HCT116 (cell line): Measurements from ENCODE around the gene SLC25A12. TPM values are rescaled to one million over a fixed set of nuclear protein-coding genes. Genes with fewer than 3 reads are reported as not detected.
"Not testable (repeated sequence)": the region's sequence is repeated elsewhere in the genome, so short reads cannot be mapped to it uniquely, and the experiment has no call there.

ENCODE experiments used
- ATAC-seq: fragments of 200-7000 bp; cut with Tn5 transposase; 2 replicates; pipeline ENCODE4 v1.9.1; 2020; ENCODE audit warnings: mild to moderate bottlenecking, moderate library complexity
- BruUV-seq: library from RNA; stranded (reverse); fragments of 400-500 nt; replicated peaks from 2 replicates; lab custom pipeline; 2021; lab: Mats Ljungman, UMichigan
- CTCF ChIA-PET: fragments of 300-600 bp; sonication (Branson Sonifier 250); formaldehyde crosslinking; loops from one replicate; lab custom pipeline; 2021; ENCODE audit warnings: antibody characterized with exemption; lab: Charles Lee
- POLR2A ChIA-PET: fragments of 300-600, 350-600 bp; sonication (Branson Sonifier 250); formaldehyde crosslinking; loops from one replicate; lab custom pipeline; 2021; ENCODE audit warnings: antibody characterized with exemption; lab: Charles Lee
- RAD21 ChIA-PET, 2 experiments: fragments of 300-600 bp; sonication (Branson Sonifier 250); formaldehyde crosslinking; loops; one replicate each; lab custom pipeline; 2023; ENCODE audit warnings: low total read pairs in 2 of 2; ENCODE audit not compliant: uncharacterized antibody in 2 of 2, unreplicated experiment in 2 of 2, low non-redundant PET in 1 of 2; lab: Charles Lee
- DNase-seq: peaks from one replicate; pipeline ENCODE4 v3.0.0-alpha.2; 2010; ENCODE audit warnings: low read depth, low spot score
- H2AFZ ChIP-seq: fragments of 200-600 bp; shearing (Covaris generic), sonication (generic); 2 replicates; pipeline ENCODE4 v1.6.1; 2017; ENCODE audit warnings: low read depth, mixed run types, mixed read lengths, antibody characterized with exemption, low read length; ENCODE audit not compliant: poor library complexity, severe bottlenecking
- H3K27ac ChIP-seq: 2 replicates; pipeline ENCODE4 v1.5.1; 2012; ENCODE audit warnings: low read depth, low read length
- H3K27me3 ChIP-seq: fragments of 200-600 bp; sonication (generic); 2 replicates; pipeline ENCODE4 v1.6.1; 2016; ENCODE audit warnings: mixed run types, low read length, mixed read lengths; ENCODE audit not compliant: insufficient read depth
- H3K36me3 ChIP-seq, 2 experiments: fragments of 200-500 bp in 1 of 2; fragments of 200-600 bp in 1 of 2; sonication (Bioruptor generic) in 1 of 2; sonication (generic) in 1 of 2; 2 replicates each; pipeline versions ENCODE4 v1.5.1 to v1.6.1; 2014 to 2016; ENCODE audit warnings: low read length in 2 of 2, inconsistent platforms in 1 of 2, mixed read lengths in 1 of 2, mixed run types in 1 of 2; ENCODE audit not compliant: insufficient read depth in 2 of 2, control insufficient read depth in 1 of 2
- H3K4me1 ChIP-seq, 2 experiments: fragments of 200-600 bp in 1 of 2; sonication (generic) in 1 of 2; 2 replicates each; pipeline versions ENCODE4 v1.5.1 to v1.6.1; 2012 to 2017; ENCODE audit warnings: low read length in 2 of 2, inconsistent platforms in 1 of 2, mild to moderate bottlenecking in 1 of 2, mixed read lengths in 1 of 2, mixed run types in 1 of 2, moderate library complexity in 1 of 2; ENCODE audit not compliant: insufficient read depth in 2 of 2, control insufficient read depth in 1 of 2
- H3K4me2 ChIP-seq: fragments of 200-600 bp; sonication (generic); 2 replicates; pipeline ENCODE4 v1.6.1; 2017; ENCODE audit warnings: mixed run types, low read length, mixed read lengths
- H3K4me3 ChIP-seq, 2 experiments: fragments of 200-600 bp in 1 of 2; sonication (generic) in 1 of 2; replicated peaks in 1 of 2; 2 replicates each; pipeline ENCODE4 v1.5.1; 2011 to 2016; ENCODE audit warnings: low read length in 2 of 2, control low read depth in 1 of 2, low read depth in 1 of 2, mild to moderate bottlenecking in 1 of 2, mixed read lengths in 1 of 2, mixed run types in 1 of 2
- H3K79me2 ChIP-seq: fragments of 200-600 bp; sonication (generic); 2 replicates; pipeline ENCODE4 v1.6.1; 2017; ENCODE audit warnings: mild to moderate bottlenecking, mixed run types, low read length, moderate library complexity, mixed read lengths; ENCODE audit not compliant: insufficient read depth
- H3K9ac ChIP-seq: fragments of 200-600 bp; sonication (generic); 2 replicates; pipeline ENCODE4 v1.6.1; 2016; ENCODE audit warnings: low read length, mixed read lengths
- H3K9me2 ChIP-seq: fragments of 200-600 bp; sonication (generic), shearing (Covaris generic); 2 replicates; pipeline ENCODE4 v1.6.1; 2017; ENCODE audit warnings: mixed run types, mild to moderate bottlenecking, moderate library complexity; ENCODE audit not compliant: insufficient read depth
- H3K9me3 ChIP-seq, 2 experiments: fragments of 200-500 bp in 1 of 2; fragments of 200-600 bp in 1 of 2; sonication (Bioruptor generic) in 1 of 2; sonication (generic) in 1 of 2; 2 replicates each; pipeline ENCODE4 v1.6.1; 2014 to 2017; ENCODE audit warnings: low read length in 2 of 2, mixed read lengths in 2 of 2, inconsistent platforms in 1 of 2, low read depth in 1 of 2, mild to moderate bottlenecking in 1 of 2, mixed run types in 1 of 2, moderate library complexity in 1 of 2; ENCODE audit not compliant: control insufficient read depth in 1 of 2, insufficient read depth in 1 of 2
- H4K20me1 ChIP-seq: fragments of 200-600 bp; sonication (generic), shearing (Covaris generic); 2 replicates; pipeline ENCODE4 v1.6.1; 2017; ENCODE audit warnings: mixed run types, mild to moderate bottlenecking, moderate library complexity; ENCODE audit not compliant: insufficient read depth
- CBX3 ChIP-seq: IDR thresholded peaks from 2 replicates; pipeline ENCODE4 v1.6.1; 2012; ENCODE audit warnings: low read depth
- CEBPB ChIP-seq: IDR thresholded peaks from 2 replicates; pipeline ENCODE4 v1.6.1; 2012; ENCODE audit warnings: low read depth
- EZH2 ChIP-seq: fragments of 200-600 bp; sonication (generic); IDR thresholded peaks from 2 replicates; pipeline ENCODE4 v1.6.1; 2017; ENCODE audit warnings: antibody characterized with exemption, mixed run types
- EZH2phosphoT487 ChIP-seq: fragments of 200-600 bp; IDR thresholded peaks from 2 replicates; pipeline ENCODE4 v1.6.1; 2018; ENCODE audit warnings: antibody characterized with exemption, borderline replicate concordance
- FOSL1 ChIP-seq: IDR thresholded peaks from 2 replicates; pipeline ENCODE4 v1.6.1; 2012; ENCODE audit warnings: low read depth
- JUND ChIP-seq: IDR thresholded peaks from 2 replicates; pipeline ENCODE4 v1.6.1; 2012
- POLR2AphosphoS5 ChIP-seq: IDR thresholded peaks from 2 replicates; pipeline ENCODE4 v1.6.1; 2011; ENCODE audit warnings: mild to moderate bottlenecking, low read depth, low read length, moderate library complexity
- RAD21 ChIP-seq: IDR thresholded peaks from 2 replicates; pipeline ENCODE4 v1.6.1; 2012; ENCODE audit warnings: low read depth, mild to moderate bottlenecking
- SIN3A ChIP-seq: IDR thresholded peaks from 2 replicates; pipeline ENCODE4 v1.6.1; 2012; ENCODE audit warnings: low read depth
- SRF ChIP-seq: IDR thresholded peaks from 2 replicates; pipeline ENCODE4 v1.6.1; 2012; ENCODE audit warnings: low read depth
- ZFX ChIP-seq: fragments of 450-650 bp; IDR thresholded peaks from 2 replicates; pipeline ENCODE4 v1.6.1; 2017
- intact Hi-C: fragments of 100-400 bp; cut with micrococcal nuclease; formaldehyde crosslinking; loops from 2 replicates; pipeline ENCODE4 v1.10.0; 2022
- total RNA-seq: library from RNA; stranded (reverse); gene quantifications from one replicate; pipeline ENCODE4 v1.2.1, GENCODE V29; 2021; ENCODE audit not compliant: unreplicated experiment
- TF ChIP-seq, protein P1 (sequence below): IDR thresholded peaks from 2 replicates; pipeline ENCODE4 v1.6.1; 2012; ENCODE audit warnings: low read depth

The SLC25A12 gene
- total RNA-seq, 1 experiment from 2014 or later = 16.0 TPM

DNA sequence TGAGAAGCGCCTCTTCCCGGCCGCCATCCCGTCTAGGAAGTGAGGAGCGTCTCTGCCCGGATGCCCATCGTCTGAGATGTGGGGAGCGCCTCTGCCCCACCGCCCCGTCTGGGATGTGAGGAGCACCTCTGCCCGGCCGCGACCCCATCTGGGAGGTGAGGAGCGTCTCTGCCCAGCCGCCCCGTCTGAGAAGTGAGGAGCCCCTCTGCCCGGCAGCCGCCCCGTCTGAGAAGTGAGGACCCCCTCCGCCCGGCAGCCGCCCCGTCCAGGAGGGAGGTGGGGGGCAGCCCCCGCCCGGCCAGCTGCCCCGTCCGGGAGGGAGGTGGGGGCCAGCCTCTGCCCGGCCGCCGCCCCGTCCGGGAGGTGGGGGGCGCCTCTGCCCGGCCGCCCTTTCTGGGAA lies 119.5 kb downstream of the SLC25A12 start:
- H3K27me3 ChIP-seq, DNase-seq, H3K4me2 ChIP-seq, H2AFZ ChIP-seq, H4K20me1 ChIP-seq, RAD21 ChIA-PET, H3K4me1 ChIP-seq, H3K79me2 ChIP-seq, BruUV-seq, H3K4me3 ChIP-seq, ATAC-seq, POLR2A ChIA-PET, H3K36me3 ChIP-seq, intact Hi-C loops, H3K9me2 ChIP-seq, CTCF ChIA-PET, H3K9me3 ChIP-seq, H3K27ac ChIP-seq, H3K9ac ChIP-seq: not testable (repeated sequence)

GRCh38 chr2:171772373-171772772 lies 121.7 kb downstream of the SLC25A12 start:
- DNase-seq (no peak), ATAC-seq (no peak)
- H3K9me2 ChIP-seq = no peaks in the 10 kb centered on the region
- H3K27me3 ChIP-seq = no peaks in the 10 kb centered on the region
- H4K20me1 ChIP-seq = no peaks in the 10 kb centered on the region
- intact Hi-C loops = no loop called here
- H3K36me3 ChIP-seq = no peaks in the 10 kb centered on the region
- no peak overlapping the region for H2AFZ ChIP-seq
- H3K79me2 ChIP-seq = no peaks in the 10 kb centered on the region
- H3K4me1 ChIP-seq = no peaks in the 10 kb centered on the region
- no peak overlapping the region for H3K27ac ChIP-seq
- TF ChIP-seq ZFX = no peak
- TF ChIP-seq, protein P1, sequence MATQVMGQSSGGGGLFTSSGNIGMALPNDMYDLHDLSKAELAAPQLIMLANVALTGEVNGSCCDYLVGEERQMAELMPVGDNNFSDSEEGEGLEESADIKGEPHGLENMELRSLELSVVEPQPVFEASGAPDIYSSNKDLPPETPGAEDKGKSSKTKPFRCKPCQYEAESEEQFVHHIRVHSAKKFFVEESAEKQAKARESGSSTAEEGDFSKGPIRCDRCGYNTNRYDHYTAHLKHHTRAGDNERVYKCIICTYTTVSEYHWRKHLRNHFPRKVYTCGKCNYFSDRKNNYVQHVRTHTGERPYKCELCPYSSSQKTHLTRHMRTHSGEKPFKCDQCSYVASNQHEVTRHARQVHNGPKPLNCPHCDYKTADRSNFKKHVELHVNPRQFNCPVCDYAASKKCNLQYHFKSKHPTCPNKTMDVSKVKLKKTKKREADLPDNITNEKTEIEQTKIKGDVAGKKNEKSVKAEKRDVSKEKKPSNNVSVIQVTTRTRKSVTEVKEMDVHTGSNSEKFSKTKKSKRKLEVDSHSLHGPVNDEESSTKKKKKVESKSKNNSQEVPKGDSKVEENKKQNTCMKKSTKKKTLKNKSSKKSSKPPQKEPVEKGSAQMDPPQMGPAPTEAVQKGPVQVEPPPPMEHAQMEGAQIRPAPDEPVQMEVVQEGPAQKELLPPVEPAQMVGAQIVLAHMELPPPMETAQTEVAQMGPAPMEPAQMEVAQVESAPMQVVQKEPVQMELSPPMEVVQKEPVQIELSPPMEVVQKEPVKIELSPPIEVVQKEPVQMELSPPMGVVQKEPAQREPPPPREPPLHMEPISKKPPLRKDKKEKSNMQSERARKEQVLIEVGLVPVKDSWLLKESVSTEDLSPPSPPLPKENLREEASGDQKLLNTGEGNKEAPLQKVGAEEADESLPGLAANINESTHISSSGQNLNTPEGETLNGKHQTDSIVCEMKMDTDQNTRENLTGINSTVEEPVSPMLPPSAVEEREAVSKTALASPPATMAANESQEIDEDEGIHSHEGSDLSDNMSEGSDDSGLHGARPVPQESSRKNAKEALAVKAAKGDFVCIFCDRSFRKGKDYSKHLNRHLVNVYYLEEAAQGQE = no peak
- TF ChIP-seq JUND = no peak
- no peak for TF ChIP-seq RAD21
- TF ChIP-seq FOSL1 = no peak
- TF ChIP-seq CBX3 = no peak
- TF ChIP-seq EZH2phosphoT487 = no peak
- TF ChIP-seq SIN3A = no peak
- no peak for TF ChIP-seq CEBPB
- TF ChIP-seq SRF = no peak
- no peak for TF ChIP-seq EZH2
- no peak for TF ChIP-seq POLR2AphosphoS5
- no peaks in the 10 kb centered on the region for H3K9me3 ChIP-seq
- no peak overlapping the region for H3K4me3 ChIP-seq
- ChIA-PET CTCF (no interaction called here), RAD21 (no interaction called here), POLR2A (no interaction called here)
- no peak overlapping the region for H3K9ac ChIP-seq
- no TSS peak for BruUV-seq
- H3K4me2 ChIP-seq = no peak overlapping the region
